Measurements from ENCODE around the gene RASGRP2. TPM values are rescaled to one million over a fixed set of nuclear protein-coding genes. Genes with fewer than 3 reads are reported as not detected.
A peak's percentile ranks its signal among the peaks of the same experiment; 100 is the strongest.

RASGRP2 gene
- total RNA-seq, 1 experiment from 2014 or later = 26.9 TPM

DNA sequence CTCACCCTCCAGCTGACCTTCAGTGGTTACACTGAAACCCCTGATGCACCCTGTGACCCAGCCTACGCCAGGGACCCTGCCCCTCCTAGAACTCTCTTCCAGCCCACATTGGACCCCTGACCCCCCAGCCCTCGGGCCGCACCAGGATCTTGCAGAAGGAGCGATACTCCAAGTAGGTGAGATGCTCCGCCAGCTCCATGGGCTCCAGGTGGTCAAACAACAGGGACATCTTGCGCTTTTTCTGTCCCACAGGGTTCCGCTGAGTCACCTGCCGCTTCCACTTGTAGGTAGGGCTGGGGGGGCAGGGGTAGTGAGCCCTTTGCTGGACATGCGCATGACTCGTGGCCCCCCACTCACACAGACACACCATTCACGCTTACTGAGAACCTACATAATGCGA, 4.1 kb downstream of the RASGRP2 start:
- Histone ChIP-seq H3K14ac (ENCODE audit: insufficient read depth, low read length) (no peak overlapping the region), H2BK20ac (ENCODE audit: low read depth, low read length, poor library complexity, severe bottlenecking) (no peak overlapping the region), H3K4me2 (ENCODE audit: insufficient read depth, insufficient read length, low read length) (no peak overlapping the region), H3T11ph (ENCODE audit: low read length) (no peak overlapping the region), H3K18ac (ENCODE audit: insufficient read length, low read depth, low read length) (no peak overlapping the region), H4K5ac (ENCODE audit: insufficient read length, low read depth, low read length) (no peak overlapping the region), H4K20me1 (ENCODE audit: control insufficient read depth, insufficient read depth, insufficient read length) (no peaks in the 10 kb centered on the region), H2AK5ac (ENCODE audit: insufficient read length, low read length) (no peak overlapping the region), H3K4me1 (ENCODE audit: insufficient read depth, low read length) (no peaks in the 10 kb centered on the region; the same call in 1 of the 2 replicates), H2BK12ac (ENCODE audit: insufficient read length, low read depth, low read length) (no peak overlapping the region), H3K27ac (ENCODE audit: insufficient read length, low read depth, low read length) (no peak overlapping the region), H3K9ac (ENCODE audit: extremely low read depth, insufficient read length, low read length) (no peak overlapping the region), H3K56ac (ENCODE audit: insufficient read length, low read depth, low read length) (no peak overlapping the region), H4K91ac (ENCODE audit: insufficient read length, low read depth, low read length) (no peak overlapping the region), H3K9me3 (ENCODE audit: control insufficient read depth, low read depth, low read length) (no peaks in the 10 kb centered on the region), H2AFZ (ENCODE audit: low read length) (no peak overlapping the region), H4K8ac (replicated peaks; ENCODE audit: insufficient read length, low read depth, low read length) (no peak overlapping the region), H3K23me2 (ENCODE audit: insufficient read length, low read depth, low read length, poor library complexity, severe bottlenecking) (peaks cover 32% of the 10 kb centered on the region), H2BK120ac (ENCODE audit: low read depth, low read length, poor library complexity, severe bottlenecking) (no peak overlapping the region), H2BK15ac (ENCODE audit: low read depth, low read length) (no peak overlapping the region), H3K4ac (ENCODE audit: low read depth, low read length) (no peak overlapping the region), H3K27me3 (ENCODE audit: insufficient read depth, low read length) (peaks cover 1% of the 10 kb centered on the region; the same call in 1 of the 2 replicates), H3K79me2 (ENCODE audit: insufficient read depth, low read length) (no peaks in the 10 kb centered on the region), H2BK5ac (ENCODE audit: insufficient read length, low read length) (no peak overlapping the region), H3K79me1 (ENCODE audit: insufficient read depth, low read depth, low read length, poor library complexity, severe bottlenecking) (no peaks in the 10 kb centered on the region), H3K23ac (ENCODE audit: insufficient read length, low read depth, low read length) (no peak overlapping the region)
- no CpG with 5 or more reads among the region's 12 CpGs for WGBS (ENCODE audit: extremely low coverage, insufficient read length, low lambda C conversion rate)
- TF ChIP-seq, protein P1, sequence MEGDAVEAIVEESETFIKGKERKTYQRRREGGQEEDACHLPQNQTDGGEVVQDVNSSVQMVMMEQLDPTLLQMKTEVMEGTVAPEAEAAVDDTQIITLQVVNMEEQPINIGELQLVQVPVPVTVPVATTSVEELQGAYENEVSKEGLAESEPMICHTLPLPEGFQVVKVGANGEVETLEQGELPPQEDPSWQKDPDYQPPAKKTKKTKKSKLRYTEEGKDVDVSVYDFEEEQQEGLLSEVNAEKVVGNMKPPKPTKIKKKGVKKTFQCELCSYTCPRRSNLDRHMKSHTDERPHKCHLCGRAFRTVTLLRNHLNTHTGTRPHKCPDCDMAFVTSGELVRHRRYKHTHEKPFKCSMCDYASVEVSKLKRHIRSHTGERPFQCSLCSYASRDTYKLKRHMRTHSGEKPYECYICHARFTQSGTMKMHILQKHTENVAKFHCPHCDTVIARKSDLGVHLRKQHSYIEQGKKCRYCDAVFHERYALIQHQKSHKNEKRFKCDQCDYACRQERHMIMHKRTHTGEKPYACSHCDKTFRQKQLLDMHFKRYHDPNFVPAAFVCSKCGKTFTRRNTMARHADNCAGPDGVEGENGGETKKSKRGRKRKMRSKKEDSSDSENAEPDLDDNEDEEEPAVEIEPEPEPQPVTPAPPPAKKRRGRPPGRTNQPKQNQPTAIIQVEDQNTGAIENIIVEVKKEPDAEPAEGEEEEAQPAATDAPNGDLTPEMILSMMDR (conservative IDR thresholded peaks at IDR 0.05) = no peak
- no peak for DNase-seq
- Mint-ChIP-seq H3K36me3 (ENCODE audit: insufficient read depth in 1 of 3, low read depth in 3 of 3) (peaks cover 0 to 17% (median 3%) of the 10 kb centered on the region in 3 experiments; a peak in 4 of 7 replicates), H3K27ac (peak overlapping the region in 1 of 3 experiments; percentile 72; a peak in 1 of 7 replicates), H3K9me3 (no peaks in the 10 kb centered on the region), H3K4me3 (no peak overlapping the region), H3K27me3 (ENCODE audit: low read depth) (peaks cover 49% of the 10 kb centered on the region), H3K4me1 (peaks cover 40 to 42% of the 10 kb centered on the region in 2 experiments)
